Coronary artery (tissue), 2 donors: ENCODE measurements around the gene ETNK1.
"Not testable (repeated sequence)": the region's sequence is repeated elsewhere in the genome, so short reads cannot be mapped to it uniquely, and the experiment has no call there.

Experiments used
- DNase-seq: peaks from one replicate; pipeline ENCODE4 v3.0.0-alpha.2; 2017; ENCODE audit warnings: low spot score
- H3K27ac ChIP-seq, 2 donors: fragments of 200-600 bp; sonication (generic); one replicate each; pipeline ENCODE4 v1.5.1; 2016 to 2019
- H3K4me3 ChIP-seq: fragments of 200-600 bp; sonication (generic); 2 replicates; pipeline ENCODE4 v1.5.1; 2016; ENCODE audit warnings: mild to moderate bottlenecking, moderate library complexity
- TF ChIP-seq, protein P1 (sequence below): fragments of 200-600 bp; sonication (generic); IDR thresholded peaks from one replicate; pipeline ENCODE4 v1.5.1; 2019; ENCODE audit warnings: antibody characterized with exemption

Gene ETNK1

GRCh38 chr12:22593864-22594263 is 31.1 kb upstream of the ETNK1 start:
- no peak for DNase-seq
- Histone ChIP-seq H3K27ac (no peak overlapping the region), H3K4me3 (no peak overlapping the region)
- TF ChIP-seq, protein P1, sequence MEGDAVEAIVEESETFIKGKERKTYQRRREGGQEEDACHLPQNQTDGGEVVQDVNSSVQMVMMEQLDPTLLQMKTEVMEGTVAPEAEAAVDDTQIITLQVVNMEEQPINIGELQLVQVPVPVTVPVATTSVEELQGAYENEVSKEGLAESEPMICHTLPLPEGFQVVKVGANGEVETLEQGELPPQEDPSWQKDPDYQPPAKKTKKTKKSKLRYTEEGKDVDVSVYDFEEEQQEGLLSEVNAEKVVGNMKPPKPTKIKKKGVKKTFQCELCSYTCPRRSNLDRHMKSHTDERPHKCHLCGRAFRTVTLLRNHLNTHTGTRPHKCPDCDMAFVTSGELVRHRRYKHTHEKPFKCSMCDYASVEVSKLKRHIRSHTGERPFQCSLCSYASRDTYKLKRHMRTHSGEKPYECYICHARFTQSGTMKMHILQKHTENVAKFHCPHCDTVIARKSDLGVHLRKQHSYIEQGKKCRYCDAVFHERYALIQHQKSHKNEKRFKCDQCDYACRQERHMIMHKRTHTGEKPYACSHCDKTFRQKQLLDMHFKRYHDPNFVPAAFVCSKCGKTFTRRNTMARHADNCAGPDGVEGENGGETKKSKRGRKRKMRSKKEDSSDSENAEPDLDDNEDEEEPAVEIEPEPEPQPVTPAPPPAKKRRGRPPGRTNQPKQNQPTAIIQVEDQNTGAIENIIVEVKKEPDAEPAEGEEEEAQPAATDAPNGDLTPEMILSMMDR: no peak

DNA sequence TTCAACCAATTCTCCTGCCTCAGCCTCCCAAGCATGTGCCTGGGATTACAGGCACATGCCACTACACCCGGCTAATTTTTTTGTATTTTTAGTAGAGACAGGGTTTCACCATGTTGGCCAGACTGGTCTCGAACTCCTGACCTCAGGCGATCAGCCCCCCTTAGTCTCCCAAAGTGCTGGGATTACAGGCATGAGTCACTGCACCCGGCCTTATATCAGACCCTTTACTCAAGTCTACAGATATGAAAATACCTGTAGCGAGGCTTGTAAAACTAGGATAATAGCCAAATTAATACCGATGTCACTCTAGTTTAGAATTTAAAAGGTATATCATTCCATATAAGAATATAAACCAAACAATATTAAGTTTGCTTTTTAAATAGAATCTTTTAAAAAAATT is 27.4 kb upstream of the ETNK1 start:
- not testable (repeated sequence) for H3K27ac ChIP-seq, H3K4me3 ChIP-seq, DNase-seq

DNA sequence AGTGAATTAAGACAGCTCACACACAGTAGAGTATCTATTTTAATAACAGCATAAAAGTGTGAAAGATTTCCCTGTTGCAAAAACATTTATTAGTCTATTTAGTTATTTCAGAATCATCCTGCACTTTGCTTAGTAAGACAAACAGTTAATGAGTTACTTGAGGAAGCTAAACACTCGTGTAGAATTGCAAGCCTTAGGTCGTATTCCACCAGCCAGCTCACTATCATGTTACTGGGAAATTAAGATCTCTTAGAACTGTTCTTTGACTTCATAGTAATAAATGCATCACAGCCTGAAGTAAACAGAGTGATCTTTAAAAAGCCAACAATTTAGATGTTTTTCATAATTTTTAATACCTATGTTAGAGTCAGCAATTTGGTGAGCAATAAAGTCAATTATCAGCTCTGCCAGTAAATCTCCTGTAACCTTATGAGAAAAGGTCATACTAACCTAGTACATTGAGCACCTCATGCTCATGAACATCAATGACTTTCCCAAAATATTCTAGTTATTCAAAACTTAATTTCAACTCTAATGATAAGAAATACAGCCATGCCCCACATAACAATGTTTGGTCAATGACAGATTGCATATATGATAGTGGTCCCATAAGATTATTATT is 26.7 kb upstream of the ETNK1 start:
- H3K27ac ChIP-seq: no peak overlapping the region

GRCh38 chr12:22598763-22599161 is 26.2 kb upstream of the ETNK1 start:
- DNase-seq: no peak
- Histone ChIP-seq H3K4me3 (no peak overlapping the region), H3K27ac (no peak overlapping the region)
- TF ChIP-seq, protein P1: no peak

More for the DNA sequence above, 26.7 kb upstream of the ETNK1 start:
- TF ChIP-seq, protein P1: no peak
- DNase-seq: no peak
- no peak overlapping the region for H3K4me3 ChIP-seq

DNA sequence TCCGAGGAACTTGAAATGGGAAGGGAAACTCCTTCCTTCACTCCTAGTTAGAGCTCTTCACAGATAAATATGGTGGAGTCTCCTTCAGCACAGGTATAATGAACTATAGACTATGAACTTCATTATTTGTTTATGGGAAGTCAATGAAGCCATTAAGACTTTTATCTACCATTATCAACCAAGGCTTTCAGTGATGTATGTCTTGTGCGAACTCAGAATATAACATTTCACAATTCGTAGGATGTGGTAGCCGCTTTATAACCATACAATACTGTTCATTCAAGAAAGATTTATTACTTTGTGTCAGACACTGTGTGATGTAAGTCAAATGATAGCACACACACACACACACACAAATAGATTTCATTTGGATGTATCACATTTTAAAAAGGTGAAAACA is 24.8 kb upstream of the ETNK1 start:
- no peak overlapping the region for H3K27ac ChIP-seq
- TF ChIP-seq, protein P1: no peak
- H3K4me3 ChIP-seq: no peak overlapping the region
- DNase-seq: no peak

DNA sequence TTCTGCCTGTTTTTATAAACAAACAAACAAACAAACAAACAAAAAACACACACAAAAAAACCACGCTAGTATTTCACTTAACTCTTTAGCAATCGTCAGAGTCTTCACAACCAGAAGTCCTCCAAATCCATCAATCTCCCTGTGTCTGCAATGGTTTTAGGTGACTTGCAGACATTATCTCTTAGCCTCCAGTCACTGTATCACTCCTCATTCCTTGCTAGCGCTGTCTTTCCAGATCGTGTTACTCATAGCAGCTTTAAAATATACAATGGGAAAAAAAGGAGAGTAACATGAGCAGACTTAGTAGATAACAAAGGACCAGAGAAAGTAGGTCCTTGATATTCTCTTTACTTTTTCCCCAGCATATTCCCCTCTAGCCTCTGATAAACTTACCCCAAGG is 15.5 kb upstream of the ETNK1 start:
- Histone ChIP-seq H3K4me3 (no peak overlapping the region), H3K27ac (no peak overlapping the region)
- TF ChIP-seq, protein P1: no peak
- DNase-seq: no peak

GRCh38 chr12:22610131-22610530 is 14.8 kb upstream of the ETNK1 start:
- Histone ChIP-seq H3K27ac (no peak overlapping the region), H3K4me3 (no peak overlapping the region)
- no peak for DNase-seq
- TF ChIP-seq, protein P1: no peak

DNA sequence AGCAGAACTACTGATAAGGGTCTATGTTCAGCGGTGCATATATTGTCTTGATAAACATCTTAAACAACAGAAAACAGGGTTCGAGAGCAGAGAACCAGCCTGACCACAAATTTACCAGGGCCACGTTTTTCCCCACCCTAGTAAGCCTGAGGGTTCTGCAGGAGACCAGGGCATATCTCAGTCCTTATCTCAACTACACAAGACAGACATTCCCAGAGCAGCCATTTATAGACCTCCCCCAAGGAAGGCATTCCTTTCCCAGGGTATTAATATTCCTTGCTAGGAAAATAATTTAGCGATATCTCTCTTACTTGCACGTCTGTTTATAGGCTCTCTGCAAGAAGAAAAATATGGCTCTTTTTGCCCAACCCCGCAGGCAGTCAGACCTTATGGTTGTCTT is 12.1 kb upstream of the ETNK1 start:
- H3K27ac ChIP-seq, H3K4me3 ChIP-seq: not testable (repeated sequence)

More for the DNA sequence above, 12.1 kb upstream of the ETNK1 start:
- not testable (repeated sequence) for DNase-seq
